ENCODE results near the gene LOXHD1. TPM values are rescaled to one million over a fixed set of nuclear protein-coding genes. Genes with fewer than 3 reads are reported as not detected.

LOXHD1 gene
- total RNA-seq, 1 donor from 2014 or later = 2.9 TPM

DNA sequence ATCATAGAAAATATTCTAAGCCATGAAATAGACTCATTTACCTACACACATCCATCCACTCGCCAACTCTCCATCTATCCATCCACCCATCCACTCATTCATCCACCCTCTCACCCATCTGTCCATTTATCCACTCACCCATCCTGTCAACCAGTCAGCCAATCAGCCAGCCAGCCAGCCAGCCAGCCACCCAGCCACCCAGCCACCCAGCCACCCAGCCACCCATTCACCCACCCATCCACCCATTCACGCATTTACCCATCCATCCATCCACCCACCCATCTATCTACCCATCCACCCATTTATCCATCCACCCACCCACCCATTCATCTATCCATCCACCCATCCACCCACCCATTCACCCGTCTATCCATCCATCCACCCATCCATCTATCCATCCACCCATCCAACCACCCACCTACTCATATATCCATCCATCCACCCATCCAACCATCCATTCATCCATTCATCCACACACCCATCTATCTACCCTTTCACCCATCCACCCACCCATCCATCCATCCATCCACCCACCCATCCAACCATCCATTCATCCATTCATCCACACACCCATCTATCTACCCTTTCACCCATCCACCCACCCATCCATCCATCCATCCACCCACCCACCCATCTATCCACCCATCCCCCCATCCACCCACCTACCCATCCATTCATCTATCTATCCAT is 185.1 kb downstream of the LOXHD1 start:
- DNase-seq = no peak
- intact Hi-C loops (cut with DNase I) = no loop called here
- ATAC-seq = no peak
- TF ChIP-seq, protein P1, sequence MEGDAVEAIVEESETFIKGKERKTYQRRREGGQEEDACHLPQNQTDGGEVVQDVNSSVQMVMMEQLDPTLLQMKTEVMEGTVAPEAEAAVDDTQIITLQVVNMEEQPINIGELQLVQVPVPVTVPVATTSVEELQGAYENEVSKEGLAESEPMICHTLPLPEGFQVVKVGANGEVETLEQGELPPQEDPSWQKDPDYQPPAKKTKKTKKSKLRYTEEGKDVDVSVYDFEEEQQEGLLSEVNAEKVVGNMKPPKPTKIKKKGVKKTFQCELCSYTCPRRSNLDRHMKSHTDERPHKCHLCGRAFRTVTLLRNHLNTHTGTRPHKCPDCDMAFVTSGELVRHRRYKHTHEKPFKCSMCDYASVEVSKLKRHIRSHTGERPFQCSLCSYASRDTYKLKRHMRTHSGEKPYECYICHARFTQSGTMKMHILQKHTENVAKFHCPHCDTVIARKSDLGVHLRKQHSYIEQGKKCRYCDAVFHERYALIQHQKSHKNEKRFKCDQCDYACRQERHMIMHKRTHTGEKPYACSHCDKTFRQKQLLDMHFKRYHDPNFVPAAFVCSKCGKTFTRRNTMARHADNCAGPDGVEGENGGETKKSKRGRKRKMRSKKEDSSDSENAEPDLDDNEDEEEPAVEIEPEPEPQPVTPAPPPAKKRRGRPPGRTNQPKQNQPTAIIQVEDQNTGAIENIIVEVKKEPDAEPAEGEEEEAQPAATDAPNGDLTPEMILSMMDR (IDR thresholded peaks at IDR 0.05) = no peak
- H3K27ac ChIP-seq = no peak overlapping the region
- no peaks in the 10 kb centered on the region for H3K27me3 ChIP-seq (ENCODE audit: low read depth)
- no peaks in the 10 kb centered on the region for H3K36me3 ChIP-seq
- no peak overlapping the region for H3K4me3 ChIP-seq
- no peaks in the 10 kb centered on the region for H3K4me1 ChIP-seq
- no peaks in the 10 kb centered on the region for H3K9me3 ChIP-seq

DNA sequence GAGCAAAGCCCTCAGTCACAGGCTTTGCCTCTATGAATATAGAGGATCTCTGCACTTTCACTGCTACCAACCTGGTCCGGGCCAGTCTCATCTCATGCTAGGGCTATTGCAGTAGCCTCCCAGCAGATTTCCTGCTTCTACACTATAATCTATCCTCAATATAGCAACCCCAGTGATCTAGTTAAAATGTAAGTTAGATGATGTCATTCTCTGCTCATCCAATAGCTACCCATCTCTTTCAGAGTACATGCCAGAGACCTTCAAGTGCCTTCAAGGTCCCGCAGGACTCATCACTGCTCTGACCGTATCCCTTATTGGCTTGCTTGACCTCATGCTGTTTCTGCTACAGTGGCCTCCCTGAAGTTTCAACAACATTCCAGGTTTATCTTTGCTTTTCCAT is 186.3 kb downstream of the LOXHD1 start:
- Histone ChIP-seq H3K36me3 (no peaks in the 10 kb centered on the region), H3K4me1 (no peaks in the 10 kb centered on the region), H3K27ac (no peak overlapping the region), H3K9me3 (no peaks in the 10 kb centered on the region), H3K27me3 (ENCODE audit: low read depth) (no peaks in the 10 kb centered on the region), H3K4me3 (no peak overlapping the region)
- ATAC-seq (no peak), DNase-seq (no peak)
- intact Hi-C loops (cut with DNase I) = no loop called here
- TF ChIP-seq, protein P1 (IDR thresholded peaks at IDR 0.05) = no peak

DNA sequence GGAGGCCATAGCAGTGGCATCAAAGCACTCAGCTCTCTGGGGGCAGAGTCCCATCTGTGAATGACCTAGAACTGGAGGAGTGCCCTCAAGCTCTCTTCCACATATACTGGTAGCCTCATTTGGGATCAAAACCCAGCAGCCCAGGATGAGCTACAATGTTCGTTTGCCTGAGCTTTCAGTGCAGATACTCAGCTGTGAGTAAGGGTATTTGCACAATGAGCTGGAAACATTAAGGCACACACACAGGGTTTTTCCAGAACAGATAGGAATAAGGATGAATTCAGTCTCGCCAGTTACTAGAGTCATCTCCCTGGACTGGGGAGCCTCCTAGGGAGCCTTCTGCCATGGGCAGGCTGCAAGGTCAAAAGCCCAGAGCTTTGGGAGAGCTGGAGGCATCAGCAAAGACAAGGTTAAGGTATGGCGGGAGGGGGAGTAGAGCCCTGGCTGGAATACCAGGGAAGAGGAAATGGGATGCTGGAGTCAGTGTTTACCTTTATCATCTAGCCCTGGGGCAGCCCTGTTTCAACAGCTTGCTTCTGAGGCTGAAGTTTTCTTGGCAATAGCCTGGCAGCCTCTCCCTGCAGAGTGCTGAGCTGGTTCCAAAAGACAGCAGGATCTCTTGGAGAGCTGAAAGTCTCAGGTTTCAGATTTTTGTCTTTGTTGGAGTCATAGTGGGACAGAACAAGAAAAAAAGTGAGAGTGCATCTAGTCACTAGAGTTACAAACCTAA is 187.7 kb downstream of the LOXHD1 start:
- H3K27ac ChIP-seq = no peak overlapping the region
- H3K4me1 ChIP-seq = no peaks in the 10 kb centered on the region
- TF ChIP-seq, protein P1 (IDR thresholded peaks at IDR 0.05) = no peak
- H3K9me3 ChIP-seq = no peaks in the 10 kb centered on the region
- no peaks in the 10 kb centered on the region for H3K27me3 ChIP-seq (ENCODE audit: low read depth)
- no peak for DNase-seq
- no peak for ATAC-seq
- intact Hi-C loops (cut with DNase I) = no loop called here
- no peaks in the 10 kb centered on the region for H3K36me3 ChIP-seq
- H3K4me3 ChIP-seq = no peak overlapping the region

DNA sequence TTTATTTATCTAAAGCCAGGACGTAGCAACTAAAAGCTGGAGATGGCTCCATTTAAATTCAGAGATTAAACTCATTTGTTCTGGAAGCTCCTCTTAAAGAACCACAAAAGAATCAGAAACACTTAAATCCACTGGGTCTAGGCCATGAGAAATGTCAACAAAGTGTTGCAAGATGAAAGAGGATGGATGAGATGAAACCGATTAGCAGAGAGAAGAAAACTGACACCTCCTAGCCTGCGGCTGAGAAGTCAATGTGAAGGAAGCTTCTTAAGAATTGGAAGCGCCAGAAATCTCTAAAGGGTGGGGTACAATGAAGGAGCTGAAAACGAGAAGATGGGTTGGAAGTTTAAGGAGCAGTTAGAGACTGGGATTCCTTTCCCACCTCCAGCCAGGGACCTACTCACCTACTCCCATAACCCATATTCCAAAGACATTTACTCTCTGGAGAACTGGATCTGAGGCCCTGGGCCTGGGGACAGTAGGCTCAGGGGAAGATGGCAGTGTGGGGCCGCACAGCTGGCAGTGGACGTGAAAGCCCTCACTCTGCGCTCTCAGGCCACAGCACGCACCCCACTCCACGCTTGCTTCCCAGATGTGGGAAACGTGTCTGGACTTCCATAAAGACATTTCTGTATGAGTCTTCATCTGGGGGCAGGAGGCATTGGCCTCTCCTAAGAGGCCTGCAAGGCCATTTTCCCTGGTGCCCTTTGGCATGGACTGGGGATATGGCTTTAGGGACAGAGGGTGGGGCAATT is 188.4 kb downstream of the LOXHD1 start:
- intact Hi-C loops (cut with DNase I) = no loop called here
- TF ChIP-seq, protein P1 (IDR thresholded peaks at IDR 0.05) = no peak

DNA sequence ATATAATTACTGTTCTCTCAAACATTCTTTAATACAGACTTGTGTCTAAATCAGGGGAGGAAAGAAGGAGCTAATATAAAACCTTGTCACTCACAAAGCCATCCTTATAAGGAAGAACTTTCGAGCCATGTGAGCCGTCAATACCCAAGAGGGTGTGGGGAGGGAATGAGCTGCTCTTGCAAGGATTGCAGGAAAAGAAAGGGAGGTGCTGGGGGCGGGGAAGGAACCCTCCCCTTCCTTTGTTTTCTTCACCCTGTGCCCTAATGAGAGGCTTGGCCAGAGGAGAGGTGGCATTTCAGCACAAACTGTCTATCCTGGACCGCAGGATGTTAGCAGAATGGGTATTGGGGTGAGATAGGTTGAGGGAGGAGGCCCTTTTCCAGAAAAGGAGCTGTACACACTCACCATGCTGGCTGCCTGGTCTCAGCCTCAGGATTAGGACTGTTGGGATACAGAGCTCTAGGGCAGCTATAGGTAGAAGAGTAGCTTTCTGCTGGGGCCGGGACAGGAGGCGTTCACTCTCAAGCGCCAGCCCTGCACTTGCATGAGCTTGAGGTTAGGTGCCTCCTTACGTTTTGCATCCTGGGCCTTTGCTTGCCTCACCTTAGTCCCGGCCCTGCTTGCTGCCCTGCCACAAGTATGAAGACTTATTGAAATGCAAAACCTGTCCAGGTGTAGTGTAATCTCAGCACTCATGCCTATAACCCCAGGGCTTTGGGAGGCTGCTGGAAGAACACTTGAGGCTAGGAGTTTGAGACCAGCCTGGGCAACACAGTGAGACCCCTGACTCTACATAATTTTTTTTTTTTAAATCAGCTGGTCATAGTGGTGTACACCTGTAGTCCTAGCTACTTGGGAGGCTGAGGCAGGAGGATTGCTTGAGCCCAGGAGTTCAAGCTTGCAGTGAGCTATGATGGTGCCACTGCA is 190.5 kb downstream of the LOXHD1 start:
- H3K27me3 ChIP-seq (ENCODE audit: low read depth) = no peaks in the 10 kb centered on the region
- no peaks in the 10 kb centered on the region for H3K9me3 ChIP-seq
- TF ChIP-seq, protein P1 (IDR thresholded peaks at IDR 0.05) = no peak
- H3K27ac ChIP-seq = no peak overlapping the region
- H3K36me3 ChIP-seq = no peaks in the 10 kb centered on the region
- ATAC-seq (no peak), DNase-seq (no peak)
- H3K4me3 ChIP-seq = no peak overlapping the region
- intact Hi-C loops (cut with DNase I) = no loop called here
- H3K4me1 ChIP-seq = no peaks in the 10 kb centered on the region

More for the DNA sequence above, 188.4 kb downstream of the LOXHD1 start:
- ATAC-seq (no peak), DNase-seq (no peak)
- H3K36me3 ChIP-seq = no peaks in the 10 kb centered on the region
- H3K9me3 ChIP-seq = no peaks in the 10 kb centered on the region
- no peak overlapping the region for H3K27ac ChIP-seq
- H3K4me3 ChIP-seq = no peak overlapping the region
- no peaks in the 10 kb centered on the region for H3K4me1 ChIP-seq
- H3K27me3 ChIP-seq (ENCODE audit: low read depth) = no peaks in the 10 kb centered on the region

Measured in lower lobe of right lung (tissue), 2 donors.